KOPT-K1 (cell line): ENCODE results near the gene ADRA2C.

Experiments
- H3K27ac ChIP-seq: fragments of 200-600 bp; sonication (generic); 2 replicates; pipeline ENCODE4 v1.5.1; 2016; ENCODE audit warnings: antibody characterized with exemption, mild to moderate bottlenecking, low read depth, low read length; ENCODE audit not compliant: poor library complexity, severe bottlenecking
- H3K36me3 ChIP-seq: fragments of 200-600 bp; sonication (generic); 2 replicates; pipeline ENCODE4 v1.5.1; 2017; ENCODE audit warnings: antibody characterized with exemption, mild to moderate bottlenecking, low read length, moderate library complexity; ENCODE audit not compliant: insufficient read depth
- H3K9me3 ChIP-seq: fragments of 200-600 bp; sonication (generic); 2 replicates; pipeline ENCODE4 v1.5.1; 2017; ENCODE audit warnings: antibody characterized with exemption, low read length, mild to moderate bottlenecking; ENCODE audit not compliant: insufficient read depth, poor library complexity, severe bottlenecking

Gene ADRA2C

GRCh38 chr4:3775005-3775404, 8.8 kb downstream of the ADRA2C start:
- H3K27ac ChIP-seq: no peak overlapping the region
- H3K36me3 ChIP-seq: no peaks in the 10 kb centered on the region
- no peaks in the 10 kb centered on the region for H3K9me3 ChIP-seq

DNA sequence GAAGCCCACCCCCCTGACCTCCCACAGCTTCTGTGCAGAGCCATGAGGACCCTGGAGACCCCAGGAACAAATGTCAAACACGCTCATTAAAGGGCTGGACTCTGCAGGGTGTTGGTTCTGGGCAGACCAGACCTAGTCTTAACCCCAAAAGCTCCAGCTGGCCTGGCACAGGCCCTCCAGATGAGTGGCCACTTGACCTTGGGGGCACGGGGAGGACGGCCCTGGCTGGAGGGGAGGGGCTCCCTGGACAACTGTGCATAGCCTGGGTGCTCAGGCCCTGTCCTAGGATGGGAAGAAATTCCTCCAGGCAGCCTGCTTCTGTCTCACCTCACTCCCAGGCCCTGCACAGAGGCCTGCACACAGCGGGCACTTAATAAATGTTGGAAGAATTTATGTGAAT, 9.4 kb downstream of the ADRA2C start:
- Histone ChIP-seq H3K9me3 (no peaks in the 10 kb centered on the region), H3K27ac (no peak overlapping the region), H3K36me3 (no peaks in the 10 kb centered on the region)

GRCh38 chr4:3776166-3777032, 10.2 kb downstream of the ADRA2C start:
- H3K9me3 ChIP-seq: peaks cover 3% of the 10 kb centered on the region
- H3K36me3 ChIP-seq: no peaks in the 10 kb centered on the region
- no peak overlapping the region for H3K27ac ChIP-seq

GRCh38 chr4:3777033-3777390, 10.8 kb downstream of the ADRA2C start:
- Histone ChIP-seq H3K9me3 (peaks cover 6% of the 10 kb centered on the region), H3K36me3 (no peaks in the 10 kb centered on the region), H3K27ac (no peak overlapping the region)

DNA sequence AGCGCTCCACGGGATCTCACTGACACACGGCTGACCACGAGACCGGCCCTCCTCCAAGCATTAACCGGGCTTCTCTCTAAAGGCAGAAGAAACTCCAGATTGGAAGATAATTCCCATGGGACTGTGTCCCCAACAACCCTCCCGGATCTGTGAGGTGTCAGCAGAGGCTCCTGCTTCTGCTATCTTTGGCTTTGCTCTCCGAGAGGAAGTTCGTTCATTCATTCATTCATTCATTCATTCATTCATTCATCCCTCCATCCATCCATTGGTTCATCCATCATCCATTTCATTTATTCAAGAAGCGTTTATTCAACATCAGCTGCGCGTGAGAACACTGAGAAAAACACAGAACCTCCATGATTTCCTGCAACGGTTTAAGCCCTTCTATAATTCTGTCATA, 11.5 kb downstream of the ADRA2C start:
- H3K27ac ChIP-seq: no peak overlapping the region
- H3K9me3 ChIP-seq: peaks cover 6% of the 10 kb centered on the region

GRCh38 chr4:3779509-3779908, 13.3 kb downstream of the ADRA2C start:
- peaks cover 6% of the 10 kb centered on the region for H3K9me3 ChIP-seq
- no peak overlapping the region for H3K27ac ChIP-seq
- H3K36me3 ChIP-seq: no peaks in the 10 kb centered on the region

More for the DNA sequence above, 11.5 kb downstream of the ADRA2C start:
- no peaks in the 10 kb centered on the region for H3K36me3 ChIP-seq

DNA sequence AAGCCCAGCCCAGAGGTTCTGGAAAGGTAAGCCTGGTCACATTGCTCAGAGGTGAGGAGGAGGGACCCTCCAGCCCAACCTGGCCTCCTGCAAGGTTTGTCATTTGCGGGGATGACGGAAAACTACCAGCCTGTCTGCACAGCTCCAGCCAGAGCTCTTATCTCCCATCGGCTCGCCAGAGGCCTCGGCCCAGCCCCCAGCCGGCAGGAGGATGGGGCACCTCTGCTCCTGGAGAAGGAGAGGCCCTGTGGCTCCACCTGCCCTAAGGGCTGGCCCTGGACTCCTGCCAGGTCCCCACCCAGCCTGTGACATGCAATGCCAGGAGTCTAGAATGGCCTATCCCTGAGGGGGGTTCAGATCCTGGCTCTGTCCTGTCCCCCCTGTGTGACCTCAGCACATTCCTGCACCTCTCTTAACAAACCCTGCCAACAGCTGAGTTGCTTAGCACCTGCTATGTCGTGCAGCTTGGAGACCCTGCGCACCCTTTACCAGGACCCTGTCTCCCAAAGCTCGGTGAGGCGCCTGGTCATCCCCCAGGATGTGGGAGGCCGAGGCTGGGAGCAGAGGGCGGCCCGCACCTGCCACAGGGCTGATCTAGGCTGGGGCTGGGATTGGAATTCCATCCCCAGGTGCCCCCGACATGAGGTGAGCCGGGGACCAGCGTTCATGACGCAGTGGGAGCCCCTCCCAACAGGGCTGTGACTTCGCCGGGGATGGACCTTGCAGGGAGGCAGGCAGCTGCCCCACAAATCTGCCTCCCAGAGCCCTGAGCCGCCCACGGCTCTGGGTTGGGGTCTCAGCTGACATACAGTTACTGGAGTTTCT, 14.4 kb downstream of the ADRA2C start:
- Histone ChIP-seq H3K36me3 (no peaks in the 10 kb centered on the region), H3K9me3 (peaks cover 6% of the 10 kb centered on the region), H3K27ac (no peak overlapping the region)

DNA sequence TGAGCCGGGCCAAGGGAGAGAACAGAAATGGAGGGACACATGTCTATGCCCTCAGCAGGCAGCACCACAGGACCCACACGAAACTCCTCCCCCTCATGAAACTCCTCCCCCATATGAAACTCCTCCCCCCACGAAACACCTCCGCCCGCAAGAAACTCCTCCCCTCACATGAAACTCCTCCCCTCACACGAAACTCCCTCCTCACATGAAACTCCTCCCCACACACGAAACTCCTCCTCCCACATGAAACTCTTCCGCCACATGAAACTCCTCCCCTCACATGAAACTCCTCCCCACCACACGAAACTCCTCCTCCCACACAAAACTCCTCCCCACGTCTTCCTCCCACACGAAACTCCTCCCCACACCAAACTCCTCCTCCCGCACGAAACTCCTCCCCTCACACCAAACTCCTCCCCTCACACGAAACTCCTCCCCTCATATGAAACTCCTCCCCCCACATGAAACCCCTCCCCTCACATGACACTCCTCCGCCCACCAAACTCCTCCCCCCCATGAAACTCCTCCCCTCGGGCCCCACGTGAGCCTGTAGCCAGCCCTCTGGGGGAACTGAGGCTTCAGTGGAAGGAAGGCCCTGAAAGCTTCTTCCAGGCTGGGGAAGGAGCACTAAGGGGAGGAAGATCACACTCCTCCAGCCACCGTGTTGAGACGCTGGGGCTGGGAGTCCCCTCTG, 15.2 kb downstream of the ADRA2C start:
- no peak overlapping the region for H3K27ac ChIP-seq
- H3K36me3 ChIP-seq: no peaks in the 10 kb centered on the region
- peaks cover 6% of the 10 kb centered on the region for H3K9me3 ChIP-seq

- no peaks in the 10 kb centered on the region for H3K36me3 ChIP-seq
- H3K9me3 ChIP-seq: peaks cover 6% of the 10 kb centered on the region
- no peak overlapping the region for H3K27ac ChIP-seq
Observed at GRCh38 chr4:3781997-3782930, 16.1 kb downstream of the ADRA2C start.

DNA sequence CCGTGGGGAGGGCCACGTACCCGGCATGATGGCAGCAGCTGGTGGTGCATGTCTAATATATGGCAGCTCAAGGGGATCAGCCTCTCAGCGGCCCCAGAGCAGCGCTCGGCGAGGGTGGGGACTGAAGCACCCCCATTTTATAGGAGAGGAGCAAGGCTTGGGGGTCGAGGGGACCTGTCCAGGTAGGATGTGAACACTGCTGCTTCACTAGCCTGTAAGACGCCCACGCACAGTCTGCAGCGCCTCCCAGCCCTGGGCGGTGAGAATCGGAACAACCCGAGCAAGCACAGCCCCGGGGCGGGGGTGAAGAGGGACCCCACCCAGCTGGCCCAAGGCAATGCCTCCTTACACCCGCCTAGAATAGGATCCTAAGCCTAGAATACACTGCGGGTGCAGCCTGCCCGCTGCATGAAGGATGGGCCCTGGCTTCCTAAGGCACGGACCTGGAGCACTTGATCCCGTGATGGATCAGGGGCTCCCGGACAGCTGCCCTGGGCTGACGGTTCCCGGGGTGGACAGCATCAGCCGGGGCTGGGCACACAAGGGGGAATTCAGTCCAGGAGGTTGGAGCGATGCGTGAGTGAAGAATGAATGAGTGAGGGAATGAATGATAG, 17.6 kb downstream of the ADRA2C start:
- Histone ChIP-seq H3K36me3 (no peaks in the 10 kb centered on the region), H3K27ac (no peak overlapping the region), H3K9me3 (peaks cover 6% of the 10 kb centered on the region)

DNA sequence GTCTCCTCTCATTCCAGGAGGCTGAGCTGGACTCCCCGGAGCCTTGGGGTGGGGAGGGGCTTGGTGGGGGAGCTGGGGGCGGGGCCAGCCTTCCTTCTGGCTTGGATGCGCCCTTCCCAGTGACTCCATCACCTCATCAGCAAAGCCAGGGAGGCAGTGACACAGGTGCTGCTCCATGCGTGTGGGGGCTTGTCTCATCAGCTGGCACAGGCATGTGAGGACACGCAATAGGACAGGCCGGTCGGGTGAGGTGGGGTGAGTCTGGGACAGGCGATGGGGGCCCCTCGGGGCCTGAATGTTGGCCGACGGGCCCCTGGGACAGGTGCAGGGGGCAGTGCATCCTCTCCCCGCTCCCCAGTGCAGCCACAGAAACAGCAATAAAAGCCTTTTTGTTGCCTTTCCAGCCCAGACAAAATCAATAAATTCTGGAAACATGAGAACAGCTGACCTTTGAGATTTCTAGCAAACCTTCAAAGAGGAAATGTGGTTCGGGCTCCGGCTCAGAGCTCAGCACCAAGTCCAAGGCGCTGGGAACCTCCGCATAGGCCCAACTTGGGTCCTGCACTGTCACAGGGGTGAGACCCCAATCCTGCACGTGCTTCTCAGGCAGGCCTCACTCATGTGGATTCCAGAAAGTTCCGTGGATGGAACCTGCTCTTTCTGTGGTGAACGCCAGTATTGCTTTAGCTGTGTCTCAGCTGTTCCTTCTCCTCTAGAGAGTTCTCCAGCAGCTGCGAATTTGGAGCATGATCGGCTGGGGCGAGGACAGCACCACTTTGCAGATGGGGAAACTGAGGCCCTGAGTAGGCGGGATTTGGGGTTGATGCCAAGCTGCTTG, 18.5 kb downstream of the ADRA2C start:
- peaks cover 6% of the 10 kb centered on the region for H3K9me3 ChIP-seq
- no peaks in the 10 kb centered on the region for H3K36me3 ChIP-seq
- no peak overlapping the region for H3K27ac ChIP-seq

DNA sequence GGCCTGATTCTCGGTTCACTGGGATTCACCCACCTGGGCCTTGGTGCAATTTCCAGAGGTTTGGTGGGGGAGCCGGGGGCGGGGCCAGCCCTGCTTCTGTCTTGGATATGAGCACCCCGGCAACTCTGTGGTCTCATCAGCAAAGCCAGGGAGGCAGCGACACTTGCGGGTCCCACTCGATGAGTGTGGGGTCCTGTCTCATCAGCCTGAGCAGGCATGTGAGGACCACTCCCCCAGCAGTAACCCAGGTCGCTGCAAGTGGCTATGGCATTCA, 19.0 kb downstream of the ADRA2C start:
- H3K36me3 ChIP-seq: no peaks in the 10 kb centered on the region
- H3K27ac ChIP-seq: no peak overlapping the region
- peaks cover 6% of the 10 kb centered on the region for H3K9me3 ChIP-seq

DNA sequence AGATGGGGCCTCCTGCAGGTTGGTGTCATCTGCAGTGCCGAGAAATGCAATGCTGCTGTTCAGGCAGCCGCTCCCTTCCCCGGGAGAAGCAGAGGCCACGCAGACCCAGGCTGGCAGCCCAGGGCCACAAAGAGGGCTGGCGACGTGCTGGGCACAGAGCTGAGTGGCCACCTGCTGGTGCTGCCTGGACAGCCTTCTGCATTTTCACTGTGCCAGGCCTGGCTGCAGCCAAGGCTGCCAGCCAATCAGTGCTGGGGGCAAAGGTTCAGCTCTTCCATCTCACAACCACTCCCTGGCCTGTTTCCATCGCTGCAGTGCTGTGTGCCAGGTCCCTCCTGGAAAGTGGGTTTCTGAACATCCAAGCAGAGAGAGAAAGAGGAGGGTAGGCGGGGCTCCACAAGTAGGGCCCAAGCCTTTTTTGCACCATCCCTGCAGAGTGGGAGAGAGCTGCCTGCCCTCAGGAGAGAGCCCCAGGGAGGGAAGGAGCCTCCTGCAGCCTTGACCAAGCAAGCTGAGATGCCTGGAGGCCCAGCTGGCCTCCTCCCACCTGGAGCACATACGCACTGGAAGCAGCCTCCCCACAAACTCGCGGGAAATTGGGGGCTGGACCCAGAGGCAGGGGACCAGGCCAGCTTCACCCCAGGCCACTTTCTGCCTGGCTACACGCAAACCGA, 20.1 kb downstream of the ADRA2C start:
- Histone ChIP-seq H3K9me3 (peaks cover 4% of the 10 kb centered on the region), H3K36me3 (no peaks in the 10 kb centered on the region), H3K27ac (no peak overlapping the region)
